GM21576 (cell line): Measurements from ENCODE around the gene PXMP2.

Source experiments
- ATAC-seq: cut with Tn5 transposase; IDR thresholded peaks from one replicate; pipeline ENCODE4 v1.9.1; 2021; ENCODE audit warnings: mild to moderate bottlenecking, moderate library complexity; ENCODE audit not compliant: unreplicated experiment

PXMP2 gene

GRCh38 chr12:132719954-132720324, 32.6 kb downstream of the PXMP2 start:
- ATAC-seq: no peak

GRCh38 chr12:132720606-132721345, 33.4 kb downstream of the PXMP2 start:
- ATAC-seq: no peak

- no peak for ATAC-seq
Observed at GRCh38 chr12:132723015-132723763, 35.8 kb downstream of the PXMP2 start.

GRCh38 chr12:132723764-132724140, 36.4 kb downstream of the PXMP2 start:
- no peak for ATAC-seq

GRCh38 chr12:132724506-132725241, 37.3 kb downstream of the PXMP2 start:
- ATAC-seq: no peak

GRCh38 chr12:132726386-132726785, 39.0 kb downstream of the PXMP2 start:
- no peak for ATAC-seq

- ATAC-seq: no peak
Observed at GRCh38 chr12:132727091-132727794, 39.9 kb downstream of the PXMP2 start.

- no peak for ATAC-seq
Observed at GRCh38 chr12:132728502-132728901, 41.1 kb downstream of the PXMP2 start.

GRCh38 chr12:132729541-132730320, 42.3 kb downstream of the PXMP2 start:
- ATAC-seq: no peak

- no peak for ATAC-seq
Observed at GRCh38 chr12:132730353-132730752, 43.0 kb downstream of the PXMP2 start.

- ATAC-seq: no peak
Observed at GRCh38 chr12:132731574-132731973, 44.2 kb downstream of the PXMP2 start.

GRCh38 chr12:132734206-132734605, 46.8 kb downstream of the PXMP2 start:
- ATAC-seq: no peak

- no peak for ATAC-seq
Observed at GRCh38 chr12:132735496-132735895, 48.1 kb downstream of the PXMP2 start.

GRCh38 chr12:132736378-132736777, 49.0 kb downstream of the PXMP2 start:
- no peak for ATAC-seq

GRCh38 chr12:132736913-132737312, 49.5 kb downstream of the PXMP2 start:
- no peak for ATAC-seq

- no peak for ATAC-seq
Observed at GRCh38 chr12:132739600-132740312, 52.4 kb downstream of the PXMP2 start.

GRCh38 chr12:132740313-132740646, 52.9 kb downstream of the PXMP2 start:
- ATAC-seq: no peak

- ATAC-seq: no peak
Observed at GRCh38 chr12:132740652-132741051, 53.3 kb downstream of the PXMP2 start.

- ATAC-seq: no peak
Observed at GRCh38 chr12:132741620-132742019, 54.2 kb downstream of the PXMP2 start.

- no peak for ATAC-seq
Observed at GRCh38 chr12:132743831-132744230, 56.4 kb downstream of the PXMP2 start.
